EL (cell line): ENCODE results near the gene TMEM238L.
"Not testable (repeated sequence)": the region's sequence is repeated elsewhere in the genome, so short reads cannot be mapped to it uniquely, and the experiment has no call there.

Experiments
- DNase-seq: peaks from one replicate; pipeline ENCODE4 v3.0.0-alpha.2; 2016

The TMEM238L gene

GRCh38 chr17:10803830-10804475 lies at the start of gene TMEM238L:
Gene TMEM238L (minus strand): TSS chr17:10804099. CDS start chr17:10803963, 136 bp downstream.
- no peak for DNase-seq

DNA sequence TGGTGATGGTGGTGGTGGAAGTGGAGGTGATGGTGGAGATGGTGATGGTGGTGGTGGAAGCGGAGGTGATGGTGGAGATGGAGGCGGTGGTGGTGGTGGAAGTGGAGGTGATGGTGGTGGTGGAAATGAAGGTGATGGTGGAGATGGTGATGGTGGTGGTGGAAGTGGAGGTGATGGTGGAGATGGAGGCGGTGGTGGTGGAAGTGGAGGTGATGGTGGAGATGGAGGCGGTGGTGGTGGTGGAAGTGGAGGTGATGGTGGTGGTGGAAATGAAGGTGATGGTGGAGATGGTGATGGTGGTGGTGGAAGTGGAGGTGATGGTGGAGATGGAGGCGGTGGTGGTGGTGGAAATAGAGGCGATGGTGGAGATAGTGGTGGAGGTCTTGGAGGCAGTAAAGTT lies 42.7 kb upstream of the TMEM238L start:
- DNase-seq: not testable (repeated sequence)

- DNase-seq: no peak
These were observed 41.5 kb upstream of the TMEM238L start for GRCh38 chr17:10845388-10845751.

GRCh38 chr17:10844621-10845387 lies 40.9 kb upstream of the TMEM238L start:
- DNase-seq: peak; percentile 65

- no peak for DNase-seq
These were observed 39.9 kb upstream of the TMEM238L start for GRCh38 chr17:10843811-10844210.

DNA sequence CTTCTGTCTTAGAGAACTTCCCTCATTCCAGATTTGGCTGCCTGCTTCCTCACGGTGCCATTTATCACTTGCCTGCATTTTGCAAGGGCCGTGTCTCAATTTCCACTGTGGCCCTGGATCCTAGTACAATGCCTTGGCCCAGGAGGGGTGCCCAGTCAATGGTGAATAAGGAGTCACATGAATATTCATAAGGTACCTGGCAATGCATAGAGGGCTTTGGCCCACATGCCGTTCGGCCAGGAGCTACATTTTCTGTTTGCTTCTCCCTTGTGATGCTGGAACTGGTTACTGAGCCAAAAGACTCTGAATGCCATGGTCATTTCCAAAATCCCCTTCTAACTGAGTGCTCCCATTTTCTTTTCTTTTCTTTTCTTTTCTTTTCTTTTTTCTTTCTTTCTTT lies 38.8 kb upstream of the TMEM238L start:
- DNase-seq: no peak

- no peak for DNase-seq
These were observed 34.8 kb upstream of the TMEM238L start for GRCh38 chr17:10838682-10839081.

DNA sequence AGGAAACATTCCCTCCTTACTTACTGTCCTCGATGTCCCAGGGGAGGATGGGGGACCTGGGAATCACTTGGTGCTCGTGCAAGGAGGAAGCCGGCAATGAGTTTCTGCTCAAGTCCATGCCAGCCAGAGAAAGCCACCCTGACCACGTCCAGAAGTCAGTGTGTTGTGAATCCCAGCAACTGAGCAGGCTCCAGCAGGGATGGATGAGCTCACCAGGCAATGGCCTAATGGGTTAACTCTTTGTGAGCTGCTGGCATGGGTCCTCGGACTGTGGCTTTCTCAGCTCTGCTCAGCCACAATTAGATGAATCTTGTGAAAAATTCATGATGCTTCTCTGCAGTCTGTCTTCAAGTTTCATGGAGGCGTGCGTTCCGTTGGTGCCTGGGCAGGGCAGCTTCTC lies 34.0 kb upstream of the TMEM238L start, which contains the start of gene PIRT:
Gene PIRT (minus strand): TSS at position 167 of the 400 bp plus-strand sequence. CDS start 12,442 bp downstream, outside the sequence.
- no peak for DNase-seq

- no peak for DNase-seq
These were observed 33.2 kb upstream of the TMEM238L start for GRCh38 chr17:10836966-10837590.

- no peak for DNase-seq
These were observed 32.2 kb upstream of the TMEM238L start for GRCh38 chr17:10836145-10836544.

DNA sequence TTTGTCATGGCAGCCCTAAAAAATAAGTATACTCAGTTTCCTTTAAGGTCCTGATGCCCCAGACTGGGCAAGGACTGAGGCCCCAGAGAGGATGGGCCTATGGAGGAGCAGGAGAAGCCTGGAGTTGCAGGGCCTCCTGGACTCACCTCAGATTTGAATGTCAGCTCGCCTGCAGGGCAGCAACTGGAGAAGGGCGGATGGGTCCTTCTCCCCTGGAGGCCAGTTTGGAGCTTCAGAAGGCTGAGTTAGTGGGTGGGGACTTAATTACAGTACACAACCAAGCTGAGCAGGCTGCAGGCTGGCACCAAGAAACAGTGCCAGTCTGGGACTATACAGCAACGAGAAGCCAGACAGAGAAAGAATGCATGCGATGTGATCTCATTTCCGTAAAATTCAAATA lies 27.8 kb upstream of the TMEM238L start:
- DNase-seq: no peak

DNA sequence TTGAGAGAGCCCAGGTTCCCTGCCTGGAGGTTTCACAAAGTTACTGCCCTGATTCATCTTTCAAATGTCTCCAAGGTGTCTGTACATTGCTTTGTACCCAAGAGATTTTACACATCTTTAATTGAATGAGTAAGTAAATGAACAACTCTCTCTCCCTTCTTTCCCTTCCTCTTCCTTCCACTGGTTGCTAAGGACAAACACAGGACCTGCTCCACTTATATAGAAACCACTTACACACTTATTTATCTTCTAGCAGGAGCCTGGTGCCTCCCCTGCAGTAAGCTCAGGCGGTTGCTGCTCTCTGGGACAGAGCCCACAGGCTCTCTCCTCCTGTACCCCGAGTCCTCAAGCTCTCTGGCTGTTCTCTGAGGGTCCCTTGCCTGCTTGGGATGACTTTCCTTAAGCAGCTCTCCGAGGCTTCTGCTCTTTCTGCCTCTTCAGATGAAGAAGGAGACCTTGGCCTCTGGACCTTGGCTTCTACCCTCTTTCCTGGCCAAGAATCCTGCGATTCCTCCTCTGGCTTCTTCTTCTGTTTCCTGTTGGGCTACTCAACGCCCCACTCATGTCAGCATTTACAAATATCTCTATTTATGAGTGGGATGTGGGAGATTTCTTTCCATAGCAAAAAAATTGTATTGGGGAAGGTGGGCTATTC lies 24.1 kb upstream of the TMEM238L start:
- no peak for DNase-seq

DNA sequence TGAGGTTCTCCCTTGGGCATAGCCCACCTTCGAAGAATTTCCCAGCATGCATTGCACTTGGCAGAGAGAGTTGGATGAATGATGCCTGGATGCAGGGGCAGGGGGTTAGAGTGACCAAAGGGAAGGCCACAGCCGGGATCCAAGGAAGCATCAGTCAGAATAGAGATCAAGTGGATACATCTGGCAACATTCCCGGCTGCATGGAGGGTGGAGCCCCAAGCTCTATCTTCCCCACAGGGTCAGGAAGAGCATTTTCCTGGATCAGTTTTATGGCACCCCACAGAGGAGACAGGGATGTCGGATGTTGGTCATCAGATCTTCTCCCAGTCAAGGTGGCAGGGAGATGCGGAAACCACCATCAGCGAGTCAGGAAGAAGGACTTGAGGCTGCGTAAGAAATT lies 21.0 kb upstream of the TMEM238L start:
- DNase-seq: no peak

GRCh38 chr17:10821770-10822169 lies 17.9 kb upstream of the TMEM238L start:
- no peak for DNase-seq

DNA sequence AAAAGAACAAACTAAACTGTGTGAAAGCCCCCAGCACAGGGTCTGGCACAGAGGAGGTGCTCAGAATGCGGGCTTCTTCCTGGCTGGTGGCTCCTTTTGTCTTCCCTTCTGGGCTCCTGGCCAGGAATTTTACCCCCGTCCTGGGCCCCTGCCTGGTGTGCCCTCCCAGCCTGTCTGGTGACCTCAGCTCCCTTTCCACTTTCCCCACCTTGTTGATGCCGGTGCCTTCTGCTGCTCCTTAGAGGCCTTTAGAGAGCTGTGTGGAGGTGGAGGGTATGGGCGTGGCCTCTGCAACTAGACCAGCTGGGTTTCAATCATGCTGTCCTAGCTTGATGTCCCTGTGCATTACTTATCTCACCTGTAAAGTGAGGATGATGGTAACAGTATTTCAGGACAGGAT lies 17.2 kb upstream of the TMEM238L start:
- no peak for DNase-seq

GRCh38 chr17:10815319-10815718 lies 11.4 kb upstream of the TMEM238L start:
- DNase-seq: no peak

DNA sequence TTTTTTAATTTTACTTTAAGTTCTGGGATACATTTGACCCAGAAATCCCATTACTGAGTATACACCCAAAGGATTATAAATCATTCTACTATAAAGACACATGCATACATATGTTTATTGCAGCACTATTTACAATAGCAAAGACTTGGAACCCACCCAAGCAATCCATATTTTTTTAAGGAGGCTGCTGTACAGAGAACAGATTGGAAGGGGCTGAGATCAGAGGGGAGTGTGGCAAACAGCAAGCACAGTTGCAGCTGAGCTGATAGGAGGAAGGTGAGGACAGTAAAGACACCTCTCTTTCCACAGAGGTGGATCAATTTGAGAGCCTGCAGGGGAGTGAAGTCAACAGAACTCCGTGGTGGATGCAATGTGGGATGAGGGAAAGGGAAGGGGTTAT lies 10.2 kb upstream of the TMEM238L start:
- no peak for DNase-seq

DNA sequence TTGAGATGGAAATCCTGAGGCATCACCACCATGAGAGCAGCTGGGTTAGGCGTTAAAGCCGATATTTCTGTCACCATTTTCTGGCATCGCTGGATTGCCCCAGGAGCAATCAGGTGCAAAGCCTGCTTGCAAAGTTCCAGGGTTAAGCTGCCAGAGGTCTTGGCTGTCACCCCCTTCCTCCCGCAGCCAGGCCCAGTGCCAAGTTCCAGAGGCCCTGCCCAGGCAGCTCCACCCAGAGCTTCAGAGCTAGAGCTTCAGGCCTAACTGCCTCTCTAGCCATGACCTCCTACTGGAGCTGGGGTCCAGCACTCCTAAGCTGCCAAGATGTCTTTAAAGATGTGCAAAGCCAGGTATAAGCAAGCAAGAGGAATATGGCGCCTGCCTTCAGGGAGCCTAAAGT lies 8.8 kb upstream of the TMEM238L start:
- no peak for DNase-seq

GRCh38 chr17:10809605-10810004 lies 5.7 kb upstream of the TMEM238L start:
- no peak for DNase-seq

GRCh38 chr17:10807704-10808128 lies 3.8 kb upstream of the TMEM238L start:
- DNase-seq: no peak

- DNase-seq: no peak
These were observed 2.8 kb upstream of the TMEM238L start for GRCh38 chr17:10806545-10807262.

GRCh38 chr17:10805911-10806310 lies 2.0 kb upstream of the TMEM238L start:
- no peak for DNase-seq

GRCh38 chr17:10804546-10804945 lies 647 bp upstream of the TMEM238L start:
- DNase-seq: no peak
